GM21423 (cell line): ENCODE data around the gene GEMIN2.
"Not testable (repeated sequence)": the region's sequence is repeated elsewhere in the genome, so short reads cannot be mapped to it uniquely, and the experiment has no call there.

Experiments
- ATAC-seq: cut with Tn5 transposase; IDR thresholded peaks from one replicate; pipeline ENCODE4 v1.9.1; 2021; ENCODE audit warnings: mild to moderate bottlenecking, moderate library complexity; ENCODE audit not compliant: unreplicated experiment

The GEMIN2 gene

GRCh38 chr14:39114073-39114838, at the start of gene GEMIN2:
GEMIN2 (plus strand) TSS chr14:39114323; CDS start chr14:39114339, 16 bp downstream.
- peak; percentile 96 for ATAC-seq

- ATAC-seq = not testable (repeated sequence)
Observed at GRCh38 chr14:39069169-39069805, 44.8 kb upstream of the GEMIN2 start.

GRCh38 chr14:39069923-39070322, 44.2 kb upstream of the GEMIN2 start:
- ATAC-seq = no peak

- ATAC-seq = no peak
Observed at GRCh38 chr14:39071096-39071495, 43.0 kb upstream of the GEMIN2 start.

GRCh38 chr14:39080886-39081285, 33.2 kb upstream of the GEMIN2 start:
- no peak for ATAC-seq

- no peak for ATAC-seq
Observed at GRCh38 chr14:39083127-39083526, 31.0 kb upstream of the GEMIN2 start.

GRCh38 chr14:39085933-39086332, 28.2 kb upstream of the GEMIN2 start:
- no peak for ATAC-seq

GRCh38 chr14:39087493-39087892, 26.6 kb upstream of the GEMIN2 start:
- ATAC-seq = no peak

- no peak for ATAC-seq
Observed at GRCh38 chr14:39090548-39091111, 23.5 kb upstream of the GEMIN2 start.

GRCh38 chr14:39091716-39092115, 22.4 kb upstream of the GEMIN2 start:
- ATAC-seq = no peak

GRCh38 chr14:39094515-39094914, 19.6 kb upstream of the GEMIN2 start:
- ATAC-seq = no peak

GRCh38 chr14:39097159-39097558, 17.0 kb upstream of the GEMIN2 start:
- ATAC-seq = no peak

- not testable (repeated sequence) for ATAC-seq
Observed at GRCh38 chr14:39099215-39099614, 14.9 kb upstream of the GEMIN2 start.

GRCh38 chr14:39099748-39100147, 14.4 kb upstream of the GEMIN2 start:
- ATAC-seq = no peak

GRCh38 chr14:39102265-39102968, 11.7 kb upstream of the GEMIN2 start:
- peak; percentile 7 for ATAC-seq

GRCh38 chr14:39102969-39103957, 10.9 kb upstream of the GEMIN2 start, which contains the start of gene SEC23A:
SEC23A (minus strand) TSS chr14:39103235; CDS start chr14:39096118, 7,117 bp downstream.
- peak; percentile 95 for ATAC-seq

- not testable (repeated sequence) for ATAC-seq
Observed at GRCh38 chr14:39104078-39104801, 9.9 kb upstream of the GEMIN2 start.

- no peak for ATAC-seq
Observed at GRCh38 chr14:39107591-39107996, 6.5 kb upstream of the GEMIN2 start.

GRCh38 chr14:39108791-39109190, 5.3 kb upstream of the GEMIN2 start:
- no peak for ATAC-seq
